Islet precursor cell (in vitro differentiated cells): ENCODE measurements around the gene MAGI3.
"Not testable (repeated sequence)": the region's sequence is repeated elsewhere in the genome, so short reads cannot be mapped to it uniquely, and the experiment has no call there.

Experiments
- DNase-seq: peaks from one replicate; pipeline ENCODE4 v3.0.0-alpha.2; 2018

Gene MAGI3

GRCh38 chr1:113714606-113715269 is 324.4 kb downstream of the MAGI3 start:
- DNase-seq: no peak

DNA sequence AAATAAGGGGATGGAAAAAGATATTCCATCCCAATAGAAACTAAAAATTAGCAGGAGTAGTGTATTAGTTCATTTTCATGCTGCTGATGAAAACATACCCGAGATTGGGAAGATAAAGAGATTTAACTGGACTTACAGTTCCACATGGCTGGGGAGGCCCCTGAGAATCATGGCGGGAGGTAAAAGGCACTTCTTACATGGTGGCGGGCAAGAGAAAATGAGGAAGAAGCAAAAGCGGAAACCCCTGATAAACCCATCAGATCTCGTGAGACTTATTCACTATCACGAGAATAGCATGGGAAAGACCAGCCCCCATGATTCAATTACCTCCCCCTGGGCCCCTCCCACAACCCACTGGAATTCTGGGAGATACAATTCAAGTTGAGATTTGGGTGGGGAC is 327.2 kb downstream of the MAGI3 start:
- DNase-seq: not testable (repeated sequence)

- not testable (repeated sequence) for DNase-seq
These were observed 328.3 kb downstream of the MAGI3 start for GRCh38 chr1:113718621-113719020.

DNA sequence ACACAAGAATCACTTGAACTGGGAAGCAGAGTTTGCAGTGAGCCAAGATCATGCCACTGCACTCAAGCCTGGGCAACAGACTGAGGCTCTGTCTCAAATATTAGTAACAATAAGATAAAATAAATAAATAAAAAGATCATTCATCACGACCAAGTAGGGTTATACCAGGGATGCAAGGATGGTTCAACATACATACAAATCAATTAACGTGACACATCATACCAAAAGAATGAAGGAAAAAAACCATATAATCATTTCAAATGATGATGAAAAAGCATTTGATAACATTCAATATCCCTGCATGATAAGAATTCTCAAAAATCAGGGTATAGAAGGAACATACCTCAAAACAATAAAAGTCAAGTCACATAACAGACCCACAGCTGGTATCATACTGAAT is 330.7 kb downstream of the MAGI3 start:
- no peak for DNase-seq

DNA sequence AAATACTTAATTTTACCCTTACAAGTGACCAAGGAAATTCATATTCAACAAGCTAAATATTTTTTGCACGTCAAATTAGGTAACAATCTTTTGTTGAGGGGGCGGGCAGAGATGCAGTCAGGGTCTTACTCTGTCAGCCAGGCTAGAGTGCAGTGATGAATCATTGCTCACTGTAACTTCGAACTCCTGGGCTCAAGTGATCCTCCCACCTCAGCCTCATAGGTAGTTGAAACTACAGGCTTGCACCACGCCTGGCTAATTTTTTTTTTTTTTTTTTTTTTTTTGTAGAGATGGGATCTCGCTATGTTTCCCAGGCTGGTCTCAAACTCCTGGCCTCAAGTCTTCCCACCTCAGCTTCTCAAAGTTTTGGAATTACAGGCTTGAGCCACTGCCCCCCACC is 342.5 kb downstream of the MAGI3 start:
- no peak for DNase-seq

DNA sequence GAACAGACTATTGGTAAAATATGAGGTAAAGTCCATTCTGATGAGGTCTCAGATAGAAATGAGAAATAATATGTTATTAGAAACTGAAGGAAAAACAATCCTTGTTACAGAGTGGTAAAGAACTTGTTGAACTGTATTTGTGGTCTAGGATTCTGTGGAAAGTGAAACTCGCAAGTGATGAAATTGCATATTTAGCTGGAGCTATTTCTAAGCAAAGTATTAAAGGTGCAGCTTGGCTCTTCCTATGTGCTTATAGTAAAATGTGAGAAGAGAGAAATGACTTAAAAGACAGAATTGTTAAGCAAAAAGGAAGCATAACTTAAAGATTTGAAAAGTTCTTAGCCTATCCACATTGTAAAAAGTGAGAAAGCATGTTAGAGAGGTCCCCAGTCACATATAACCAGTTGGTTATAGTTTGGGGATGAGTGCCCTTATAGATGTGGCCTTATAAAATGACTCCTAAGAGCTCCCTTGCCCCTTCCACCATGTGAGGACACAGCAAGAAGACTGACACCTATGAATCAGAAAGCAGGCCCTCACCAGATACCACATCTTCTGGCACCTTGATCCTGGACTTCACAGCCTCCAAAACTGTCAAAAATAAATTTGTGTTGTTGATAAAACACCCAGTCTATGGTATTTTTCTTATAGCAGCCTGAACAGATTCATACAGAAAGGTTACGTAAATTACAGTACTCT is 344.2 kb downstream of the MAGI3 start:
- no peak for DNase-seq
